GM19463 (cell line): ENCODE data around the gene RAB31.

Source experiments
- ATAC-seq: cut with Tn5 transposase; IDR thresholded peaks from one replicate; pipeline ENCODE4 v1.9.1; 2021; ENCODE audit warnings: mild to moderate bottlenecking, moderate library complexity; ENCODE audit not compliant: unreplicated experiment

Gene RAB31

GRCh38 chr18:9782073-9782857, 74.2 kb downstream of the RAB31 start:
- no peak for ATAC-seq

GRCh38 chr18:9786631-9787030, 78.5 kb downstream of the RAB31 start:
- no peak for ATAC-seq

GRCh38 chr18:9787036-9787435, 78.9 kb downstream of the RAB31 start:
- ATAC-seq: no peak

GRCh38 chr18:9787712-9788111, 79.6 kb downstream of the RAB31 start:
- no peak for ATAC-seq

GRCh38 chr18:9788140-9788539, 80.0 kb downstream of the RAB31 start:
- ATAC-seq: no peak

- ATAC-seq: no peak
Measured at GRCh38 chr18:9788860-9789259, 80.8 kb downstream of the RAB31 start.

GRCh38 chr18:9790261-9790660, 82.2 kb downstream of the RAB31 start:
- no peak for ATAC-seq

GRCh38 chr18:9791991-9792390, 83.9 kb downstream of the RAB31 start:
- no peak for ATAC-seq

- ATAC-seq: no peak
Measured at GRCh38 chr18:9792565-9793245, 84.6 kb downstream of the RAB31 start.

GRCh38 chr18:9796011-9796410, 87.9 kb downstream of the RAB31 start:
- no peak for ATAC-seq

- no peak for ATAC-seq
Measured at GRCh38 chr18:9796935-9797549, 88.9 kb downstream of the RAB31 start.

GRCh38 chr18:9802175-9803062, 94.3 kb downstream of the RAB31 start:
- ATAC-seq: no peak

GRCh38 chr18:9803063-9803697, 95.1 kb downstream of the RAB31 start:
- no peak for ATAC-seq

GRCh38 chr18:9803698-9804516, 95.8 kb downstream of the RAB31 start:
- no peak for ATAC-seq

GRCh38 chr18:9804517-9805104, 96.5 kb downstream of the RAB31 start:
- no peak for ATAC-seq

GRCh38 chr18:9806905-9807304, 98.8 kb downstream of the RAB31 start:
- no peak for ATAC-seq

- no peak for ATAC-seq
Measured at GRCh38 chr18:9808295-9809241, 100.5 kb downstream of the RAB31 start.

GRCh38 chr18:9809697-9810096, 101.6 kb downstream of the RAB31 start:
- no peak for ATAC-seq
